OCI-LY1 (cell line): ENCODE data around the gene UCHL5.
"Not testable (repeated sequence)": the region's sequence is repeated elsewhere in the genome, so short reads cannot be mapped to it uniquely, and the experiment has no call there.

Experiments
- H2AFZ ChIP-seq: fragments of 200-600 bp; sonication (generic), shearing (Covaris generic); 2 replicates; pipeline ENCODE4 v1.6.0; 2014; ENCODE audit warnings: antibody characterized with exemption, mild to moderate bottlenecking, low read length
- H3F3A ChIP-seq: fragments of 200-600 bp; sonication (generic), shearing (Covaris generic); 2 replicates; pipeline ENCODE4 v1.6.0; 2014; ENCODE audit warnings: mild to moderate bottlenecking, antibody characterized with exemption, low read length, moderate library complexity; ENCODE audit not compliant: insufficient read depth
- H3K27ac ChIP-seq: fragments of 200-600 bp; sonication (generic); 2 replicates; pipeline ENCODE4 v1.5.1; 2014; ENCODE audit warnings: low read length, mixed run types, mild to moderate bottlenecking, low read depth; ENCODE audit not compliant: poor library complexity, severe bottlenecking
- H3K27me3 ChIP-seq: fragments of 200-600 bp; sonication (generic); 2 replicates; pipeline ENCODE4 v1.6.0; 2014; ENCODE audit warnings: antibody characterized with exemption, mild to moderate bottlenecking, low read length, moderate library complexity; ENCODE audit not compliant: insufficient read depth
- H3K36me3 ChIP-seq: fragments of 200-600 bp; sonication (generic); 2 replicates; pipeline ENCODE4 v1.6.1; 2014; ENCODE audit warnings: mild to moderate bottlenecking, antibody characterized with exemption, low read length, moderate library complexity, mixed read lengths; ENCODE audit not compliant: insufficient read depth
- H3K4me1 ChIP-seq: fragments of 200-600 bp; sonication (generic); 2 replicates; pipeline ENCODE4 v1.5.1; 2014; ENCODE audit warnings: mild to moderate bottlenecking, low read length, moderate library complexity; ENCODE audit not compliant: insufficient read depth, severe bottlenecking
- H3K4me2 ChIP-seq: fragments of 200-600 bp; sonication (generic), shearing (Covaris generic); 2 replicates; pipeline ENCODE4 v1.6.1; 2014; ENCODE audit warnings: low read length
- H3K4me3 ChIP-seq: fragments of 200-600 bp; sonication (generic); 2 replicates; pipeline ENCODE4 v1.5.1; 2014; ENCODE audit warnings: low read length, low read depth, mild to moderate bottlenecking, mixed read lengths; ENCODE audit not compliant: poor library complexity, severe bottlenecking
- H3K79me2 ChIP-seq: fragments of 200-600 bp; shearing (Covaris generic); 2 replicates; pipeline ENCODE4 v1.6.1; 2016; ENCODE audit warnings: mixed run types, low read length, mixed read lengths; ENCODE audit not compliant: insufficient read depth
- H3K9ac ChIP-seq: fragments of 200-600 bp; sonication (generic), shearing (Covaris generic); 2 replicates; pipeline ENCODE4 v1.6.1; 2014; ENCODE audit warnings: mild to moderate bottlenecking, low read length, mixed read lengths
- H3K9me2 ChIP-seq: fragments of 200-600 bp; sonication (generic), shearing (Covaris generic); 2 replicates; pipeline ENCODE4 v1.6.1; 2014; ENCODE audit warnings: low read depth, mild to moderate bottlenecking, low read length, mixed read lengths
- H3K9me3 ChIP-seq: fragments of 200-600 bp; shearing (Covaris generic); 2 replicates; pipeline ENCODE4 v1.6.1; 2014; ENCODE audit warnings: low read length, mixed read lengths
- H4K20me1 ChIP-seq: fragments of 200-600 bp; sonication (generic), shearing (Covaris generic); 2 replicates; pipeline ENCODE4 v1.6.0; 2016; ENCODE audit warnings: mild to moderate bottlenecking, low read length; ENCODE audit not compliant: insufficient read depth
- EZH2 ChIP-seq: fragments of 200-600 bp; sonication (generic), shearing (Covaris generic); IDR thresholded peaks from 2 replicates; pipeline ENCODE4 v1.8.0; 2017; ENCODE audit warnings: borderline replicate concordance, mixed run types, mild to moderate bottlenecking, antibody characterized with exemption, low read length, moderate library complexity, mixed read lengths
- TF ChIP-seq, protein P1 (sequence below): fragments of 200-600 bp; sonication (generic), shearing (Covaris generic); IDR thresholded peaks from 2 replicates; pipeline ENCODE4 v1.5.1; 2017; ENCODE audit warnings: mild to moderate bottlenecking, antibody characterized with exemption, low read length, moderate library complexity, mixed read lengths

The UCHL5 gene

DNA sequence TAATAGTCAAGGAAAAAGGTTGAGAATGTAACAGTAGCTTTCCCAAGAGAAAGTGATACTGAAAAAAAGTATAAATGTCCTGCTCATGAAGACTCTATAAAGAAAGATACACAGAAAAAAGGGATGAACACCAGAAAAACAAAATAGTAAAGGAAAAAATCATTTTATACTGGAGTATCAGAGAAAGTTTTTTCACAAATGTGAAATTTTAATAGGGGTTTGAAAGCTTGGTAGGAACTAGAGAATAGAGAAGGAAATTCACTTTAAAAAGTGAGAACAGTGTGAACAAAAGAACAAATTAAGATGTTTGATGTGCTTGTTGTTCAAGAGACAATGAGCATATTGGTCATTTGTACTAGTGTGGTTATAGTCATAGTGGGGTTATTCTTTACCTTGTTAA lies 25.6 kb downstream of the UCHL5 start:
- no peak overlapping the region for H3K27ac ChIP-seq
- H4K20me1 ChIP-seq = no peaks in the 10 kb centered on the region
- no peaks in the 10 kb centered on the region for H3F3A ChIP-seq
- TF ChIP-seq EZH2 = no peak
- TF ChIP-seq, protein P1, sequence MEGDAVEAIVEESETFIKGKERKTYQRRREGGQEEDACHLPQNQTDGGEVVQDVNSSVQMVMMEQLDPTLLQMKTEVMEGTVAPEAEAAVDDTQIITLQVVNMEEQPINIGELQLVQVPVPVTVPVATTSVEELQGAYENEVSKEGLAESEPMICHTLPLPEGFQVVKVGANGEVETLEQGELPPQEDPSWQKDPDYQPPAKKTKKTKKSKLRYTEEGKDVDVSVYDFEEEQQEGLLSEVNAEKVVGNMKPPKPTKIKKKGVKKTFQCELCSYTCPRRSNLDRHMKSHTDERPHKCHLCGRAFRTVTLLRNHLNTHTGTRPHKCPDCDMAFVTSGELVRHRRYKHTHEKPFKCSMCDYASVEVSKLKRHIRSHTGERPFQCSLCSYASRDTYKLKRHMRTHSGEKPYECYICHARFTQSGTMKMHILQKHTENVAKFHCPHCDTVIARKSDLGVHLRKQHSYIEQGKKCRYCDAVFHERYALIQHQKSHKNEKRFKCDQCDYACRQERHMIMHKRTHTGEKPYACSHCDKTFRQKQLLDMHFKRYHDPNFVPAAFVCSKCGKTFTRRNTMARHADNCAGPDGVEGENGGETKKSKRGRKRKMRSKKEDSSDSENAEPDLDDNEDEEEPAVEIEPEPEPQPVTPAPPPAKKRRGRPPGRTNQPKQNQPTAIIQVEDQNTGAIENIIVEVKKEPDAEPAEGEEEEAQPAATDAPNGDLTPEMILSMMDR = no peak
- no peak overlapping the region for H3K4me2 ChIP-seq
- H3K4me3 ChIP-seq = no peak overlapping the region
- no peak overlapping the region for H3K9ac ChIP-seq
- H3K79me2 ChIP-seq = peaks cover 50% of the 10 kb centered on the region
- H3K36me3 ChIP-seq = peaks cover 31% of the 10 kb centered on the region
- no peaks in the 10 kb centered on the region for H3K9me3 ChIP-seq
- H3K27me3 ChIP-seq = no peaks in the 10 kb centered on the region
- no peaks in the 10 kb centered on the region for H3K4me1 ChIP-seq
- no peak overlapping the region for H2AFZ ChIP-seq
- no peaks in the 10 kb centered on the region for H3K9me2 ChIP-seq

DNA sequence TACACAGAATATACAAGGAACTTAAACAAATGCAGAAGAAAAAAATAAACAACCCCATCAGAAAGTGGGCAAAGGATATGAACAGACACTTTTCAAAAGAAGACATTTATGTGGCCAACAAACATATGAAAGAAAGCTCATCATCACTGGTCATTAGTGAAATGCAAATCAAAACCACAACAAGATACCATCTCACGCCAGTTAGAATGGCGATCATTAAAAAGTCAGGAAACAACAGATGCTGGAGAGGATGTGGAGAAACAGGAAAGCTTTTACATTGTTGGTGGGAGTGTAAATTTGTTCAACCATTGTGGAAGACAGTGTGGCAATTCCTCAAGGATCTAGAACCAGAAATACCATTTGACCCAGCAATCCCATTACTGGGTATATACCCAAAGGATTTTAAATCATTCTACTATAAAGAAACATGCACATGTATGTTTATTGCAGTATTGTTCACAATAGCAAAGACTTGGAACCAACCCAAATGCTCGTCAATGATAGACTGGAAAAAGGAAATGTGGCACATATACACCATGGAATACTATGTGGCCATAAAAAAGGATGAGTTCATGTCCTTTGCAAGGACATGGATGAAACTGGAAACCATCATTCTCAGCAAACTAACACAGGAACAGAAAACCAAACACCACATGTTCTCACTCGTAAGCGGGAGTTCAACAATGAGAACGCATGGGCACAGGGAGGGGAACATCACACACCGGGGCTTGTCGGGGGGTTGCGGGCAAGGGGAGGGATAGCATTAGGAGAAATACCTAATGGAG lies 26.3 kb downstream of the UCHL5 start:
- H3K4me3 ChIP-seq, H3K9me2 ChIP-seq, H3K27me3 ChIP-seq, H3F3A ChIP-seq, H3K4me2 ChIP-seq, H3K9ac ChIP-seq, H3K9me3 ChIP-seq, H3K27ac ChIP-seq, H3K4me1 ChIP-seq, H2AFZ ChIP-seq, H4K20me1 ChIP-seq: not testable (repeated sequence)
- Histone ChIP-seq H3K79me2 (peaks cover 48% of the 10 kb centered on the region), H3K36me3 (peaks cover 31% of the 10 kb centered on the region)

DNA sequence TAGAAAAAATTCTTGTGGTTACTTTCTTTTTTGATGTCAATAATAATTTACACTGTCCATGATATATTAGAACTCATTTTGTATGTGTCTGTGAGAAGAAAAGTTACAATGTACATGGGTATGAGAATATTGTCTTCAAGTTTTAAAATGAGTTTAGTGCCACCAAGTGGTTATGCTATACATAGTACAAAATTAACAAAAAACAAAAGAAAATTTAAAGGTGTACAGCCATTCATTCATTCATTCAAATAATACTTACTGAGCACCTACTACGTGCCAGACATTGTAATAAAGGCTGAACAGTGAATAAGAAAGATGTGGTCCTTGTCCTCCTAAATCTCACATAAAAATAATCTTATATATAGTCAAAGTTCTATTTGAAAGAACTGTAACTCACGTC lies 27.7 kb downstream of the UCHL5 start:
- no peak overlapping the region for H3K4me3 ChIP-seq
- peaks cover 43% of the 10 kb centered on the region for H3K36me3 ChIP-seq
- peaks cover 34% of the 10 kb centered on the region for H3K79me2 ChIP-seq
- H3K4me1 ChIP-seq = no peaks in the 10 kb centered on the region
- no peaks in the 10 kb centered on the region for H3K9me3 ChIP-seq
- no peak overlapping the region for H3K9ac ChIP-seq
- no peaks in the 10 kb centered on the region for H3K9me2 ChIP-seq
- no peaks in the 10 kb centered on the region for H3K27me3 ChIP-seq
- no peaks in the 10 kb centered on the region for H4K20me1 ChIP-seq
- no peak for TF ChIP-seq EZH2
- TF ChIP-seq, protein P1 = peak; percentile 47; the same call in 1 of the 2 replicates
- H2AFZ ChIP-seq = no peak overlapping the region
- no peaks in the 10 kb centered on the region for H3F3A ChIP-seq
- no peak overlapping the region for H3K4me2 ChIP-seq
- H3K27ac ChIP-seq = no peak overlapping the region

DNA sequence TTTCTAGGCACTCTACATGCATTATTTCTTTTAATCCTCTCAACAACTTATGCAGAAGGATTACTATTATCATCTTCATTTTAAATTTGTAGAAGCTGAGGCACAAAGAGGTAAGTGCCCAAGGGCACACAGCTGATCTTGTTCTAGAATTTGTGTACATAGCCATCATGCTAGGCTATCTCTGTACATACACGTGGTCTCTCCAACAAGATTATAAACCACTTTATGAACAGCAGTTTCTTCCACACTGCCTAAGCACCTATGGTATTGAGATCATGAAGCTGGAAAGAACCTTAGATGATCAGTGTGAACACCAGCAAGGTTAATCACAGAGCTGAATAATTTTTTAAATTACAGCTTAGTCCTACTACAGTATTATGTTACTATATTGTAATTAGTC lies 28.9 kb downstream of the UCHL5 start:
- peaks cover 44% of the 10 kb centered on the region for H3K36me3 ChIP-seq
- H3K4me3 ChIP-seq = no peak overlapping the region
- TF ChIP-seq, protein P1 = no peak
- TF ChIP-seq EZH2 = no peak
- H3K79me2 ChIP-seq = peaks cover 23% of the 10 kb centered on the region
- H3K9me3 ChIP-seq = no peaks in the 10 kb centered on the region
- H3K27ac ChIP-seq = no peak overlapping the region
- H3K27me3 ChIP-seq = no peaks in the 10 kb centered on the region
- H3K9me2 ChIP-seq = no peaks in the 10 kb centered on the region
- H2AFZ ChIP-seq = no peak overlapping the region
- no peaks in the 10 kb centered on the region for H3K4me1 ChIP-seq
- no peaks in the 10 kb centered on the region for H4K20me1 ChIP-seq
- no peak overlapping the region for H3K4me2 ChIP-seq
- H3F3A ChIP-seq = no peaks in the 10 kb centered on the region
- H3K9ac ChIP-seq = no peak overlapping the region
